SK-N-SH (cell line): ENCODE measurements around the gene SLC9C1. TPM values are rescaled to one million over a fixed set of nuclear protein-coding genes. Genes with fewer than 3 reads are reported as not detected.
A peak's percentile ranks its signal among the peaks of the same experiment; 100 is the strongest.

Source experiments
- CTCF ChIA-PET: fragments of 300-600, 350-600 bp; formaldehyde crosslinking; extraction: SDS; loops from one replicate; lab custom pipeline; 2021; lab: Yijun Ruan, JAX
- POLR2A ChIA-PET: fragments of 350-600 bp; sonication (Branson Sonifier 250); formaldehyde crosslinking; extraction: SDS; loops from one replicate; lab custom pipeline; 2020; ENCODE audit warnings: antibody characterized with exemption, inconsistent platforms; lab: Yijun Ruan, JAX
- DNase-seq: peaks from one replicate; pipeline ENCODE4 v3.0.0; 2012
- H2AFZ ChIP-seq: fragments of 200-600 bp; sonication (generic); 2 replicates; pipeline ENCODE4 v1.8.1; 2016; ENCODE audit warnings: antibody characterized with exemption, mild to moderate bottlenecking, low read depth
- H3F3A ChIP-seq: fragments of 200-600 bp; sonication (generic); replicated peaks from 2 replicates; pipeline ENCODE3; 2016; ENCODE audit warnings: antibody characterized with exemption, mild to moderate bottlenecking; ENCODE audit not compliant: insufficient read depth
- H3K27ac ChIP-seq, 2 experiments: fragments of 200-500 bp in 1 of 2; fragments of 200-600 bp in 1 of 2; sonication (Bioruptor generic) in 1 of 2; sonication (generic), shearing (Covaris generic) in 1 of 2; 2 replicates each; pipeline versions ENCODE4 v1.5.1 to v1.6.1; 2014 to 2016; ENCODE audit warnings: low read depth in 2 of 2, inconsistent platforms in 1 of 2, low read length in 1 of 2, mild to moderate bottlenecking in 1 of 2, mixed read lengths in 1 of 2
- H3K27me3 ChIP-seq: fragments of 200-600 bp; sonication (generic), shearing (Covaris generic); 2 replicates; pipeline ENCODE4 v1.6.1; 2016; ENCODE audit warnings: mixed run types; ENCODE audit not compliant: insufficient read depth
- H3K36me3 ChIP-seq, 2 experiments: fragments of 200-500 bp in 1 of 2; fragments of 200-600 bp in 1 of 2; sonication (Bioruptor generic) in 1 of 2; sonication (generic) in 1 of 2; replicated peaks in 1 of 2; 2 replicates each; pipeline versions ENCODE3 to v1.5.1; 2014 to 2016; ENCODE audit warnings: low read length in 1 of 2, mild to moderate bottlenecking in 1 of 2; ENCODE audit not compliant: insufficient read depth in 2 of 2, control insufficient read depth in 1 of 2
- H3K4me1 ChIP-seq, 2 experiments: fragments of 200-500 bp in 1 of 2; fragments of 200-600 bp in 1 of 2; sonication (Bioruptor generic) in 1 of 2; sonication (generic), shearing (Covaris generic) in 1 of 2; 2 replicates each; pipeline versions ENCODE4 v1.5.1 to v1.6.1; 2014 to 2016; ENCODE audit warnings: low read depth in 1 of 2, low read length in 1 of 2, mixed run types in 1 of 2; ENCODE audit not compliant: insufficient read depth in 2 of 2, control insufficient read depth in 1 of 2
- H3K4me2 ChIP-seq: fragments of 200-600 bp; sonication (generic), shearing (Covaris generic); 2 replicates; pipeline ENCODE4 v1.6.1; 2017; ENCODE audit warnings: mixed run types
- H3K4me3 ChIP-seq, 2 experiments: fragments of 200-500 bp in 1 of 2; fragments of 200-600 bp in 1 of 2; sonication (Bioruptor generic) in 1 of 2; sonication (generic), shearing (Covaris generic) in 1 of 2; 2 replicates each; pipeline versions ENCODE4 v1.5.1 to v1.8.1; 2014 to 2016; ENCODE audit warnings: low read depth in 2 of 2, inconsistent platforms in 1 of 2, low read length in 1 of 2, mild to moderate bottlenecking in 1 of 2, mixed read lengths in 1 of 2, moderate library complexity in 1 of 2
- H3K79me2 ChIP-seq: fragments of 200-600 bp; sonication (generic); 2 replicates; pipeline ENCODE4 v1.8.1; 2017; ENCODE audit warnings: mild to moderate bottlenecking; ENCODE audit not compliant: insufficient read depth
- H3K9ac ChIP-seq: fragments of 200-600 bp; sonication (generic); 2 replicates; pipeline ENCODE4 v1.6.1; 2017; ENCODE audit warnings: mixed run types
- H3K9me2 ChIP-seq: fragments of 200-600 bp; sonication (generic); 2 replicates; pipeline ENCODE4 v1.6.1; 2017; ENCODE audit warnings: mixed run types
- H3K9me3 ChIP-seq: fragments of 200-600 bp; sonication (generic); 2 replicates; pipeline ENCODE4 v1.6.1; 2017; ENCODE audit warnings: mixed run types, mild to moderate bottlenecking, moderate library complexity
- H4K20me1 ChIP-seq: fragments of 200-600 bp; sonication (generic); 2 replicates; pipeline ENCODE4 v1.6.1; 2017; ENCODE audit warnings: mild to moderate bottlenecking, mixed run types; ENCODE audit not compliant: insufficient read depth
- EZH2phosphoT487 ChIP-seq: fragments of 200-600 bp; sonication (generic); IDR thresholded peaks from 2 replicates; pipeline ENCODE4 v1.6.1; 2017; ENCODE audit warnings: low read depth, mixed run types, mild to moderate bottlenecking, antibody characterized with exemption, moderate library complexity, borderline replicate concordance
- FOXJ3 ChIP-seq: sonication (generic); formaldehyde crosslinking; IDR thresholded peaks from 2 replicates; pipeline ENCODE4 v1.5.1; 2020; ENCODE audit warnings: mild to moderate bottlenecking, missing genetic modification reagents
- GABPA ChIP-seq: IDR thresholded peaks from 2 replicates; pipeline ENCODE4 v1.4.0; 2012; ENCODE audit warnings: low read depth, mild to moderate bottlenecking
- GATA2 ChIP-seq: sonication (generic); formaldehyde crosslinking; IDR thresholded peaks from 2 replicates; pipeline ENCODE4 v1.5.0; 2020; ENCODE audit warnings: mild to moderate bottlenecking, missing genetic modification reagents
- NFIC ChIP-seq: IDR thresholded peaks from 2 replicates; pipeline ENCODE4 v1.4.0; 2012; ENCODE audit warnings: borderline replicate concordance
- NRF1 ChIP-seq: IDR thresholded peaks from 2 replicates; pipeline ENCODE4 v1.6.1; 2012; ENCODE audit warnings: low read depth, mild to moderate bottlenecking, low read length
- RCOR1 ChIP-seq: fragments of 150-350 bp; IDR thresholded peaks from 2 replicates; pipeline ENCODE4 v1.6.1; 2017; ENCODE audit warnings: antibody characterized with exemption, low read length
- RFX5 ChIP-seq: IDR thresholded peaks from 2 replicates; pipeline ENCODE4 v1.6.1; 2012; ENCODE audit warnings: mild to moderate bottlenecking, improper control_type of control experiment, low read length
- RXRA ChIP-seq: IDR thresholded peaks from 2 replicates; pipeline ENCODE4 v1.4.0; 2012; ENCODE audit warnings: low read depth, mild to moderate bottlenecking, borderline replicate concordance
- SMC3 ChIP-seq: IDR thresholded peaks from 2 replicates; pipeline ENCODE4 v1.6.1; 2012; ENCODE audit warnings: low read depth, low read length, improper control_type of control experiment
- TAF1 ChIP-seq: IDR thresholded peaks from 2 replicates; pipeline ENCODE4 v1.6.1; 2012; ENCODE audit warnings: low read depth, mild to moderate bottlenecking, low read length, moderate library complexity, borderline replicate concordance
- TCF12 ChIP-seq: IDR thresholded peaks from 2 replicates; pipeline ENCODE4 v1.4.0; 2012
- YY1 ChIP-seq: IDR thresholded peaks from 2 replicates; pipeline ENCODE4 v1.4.0; 2012; ENCODE audit warnings: low read depth, mild to moderate bottlenecking
- WGBS: methylation state at CpG from one replicate; pipeline ENCODE4 v1.1.6; 2017; ENCODE audit warnings: low lambda C conversion rate; 5-methylcytosine and 5-hydroxymethylcytosine counted together
- polyA plus RNA-seq, 3 experiments: library from polyadenylated mRNA; depleted of rRNA; stranded (reverse); fragments of >200 nt; gene quantifications; 2 replicates each; pipeline ENCODE4 v1.2.3, GENCODE V29; 2012
- TF ChIP-seq, protein P1 (sequence below): IDR thresholded peaks from 2 replicates; pipeline ENCODE4 v1.4.0; 2012; ENCODE audit warnings: low read depth, borderline replicate concordance
- TF ChIP-seq, protein P2 (sequence below): IDR thresholded peaks from 2 replicates; pipeline ENCODE4 v1.4.0; 2012; ENCODE audit warnings: low read depth, borderline replicate concordance
- TF ChIP-seq, protein P3 (sequence below): fragments of 150-350 bp; IDR thresholded peaks from 2 replicates; pipeline ENCODE4 v1.6.1; 2017; ENCODE audit warnings: antibody characterized with exemption, low read length, low read depth, borderline replicate concordance
- TF ChIP-seq, protein P4 (sequence below): fragments of 150-350 bp; IDR thresholded peaks from 2 replicates; pipeline ENCODE4 v1.6.1; 2016; ENCODE audit warnings: mild to moderate bottlenecking, low read depth, low read length

Gene SLC9C1
- polyA plus RNA-seq, 1 of the 3 experiments (the other 2 are of a cell fraction): not detected

DNA sequence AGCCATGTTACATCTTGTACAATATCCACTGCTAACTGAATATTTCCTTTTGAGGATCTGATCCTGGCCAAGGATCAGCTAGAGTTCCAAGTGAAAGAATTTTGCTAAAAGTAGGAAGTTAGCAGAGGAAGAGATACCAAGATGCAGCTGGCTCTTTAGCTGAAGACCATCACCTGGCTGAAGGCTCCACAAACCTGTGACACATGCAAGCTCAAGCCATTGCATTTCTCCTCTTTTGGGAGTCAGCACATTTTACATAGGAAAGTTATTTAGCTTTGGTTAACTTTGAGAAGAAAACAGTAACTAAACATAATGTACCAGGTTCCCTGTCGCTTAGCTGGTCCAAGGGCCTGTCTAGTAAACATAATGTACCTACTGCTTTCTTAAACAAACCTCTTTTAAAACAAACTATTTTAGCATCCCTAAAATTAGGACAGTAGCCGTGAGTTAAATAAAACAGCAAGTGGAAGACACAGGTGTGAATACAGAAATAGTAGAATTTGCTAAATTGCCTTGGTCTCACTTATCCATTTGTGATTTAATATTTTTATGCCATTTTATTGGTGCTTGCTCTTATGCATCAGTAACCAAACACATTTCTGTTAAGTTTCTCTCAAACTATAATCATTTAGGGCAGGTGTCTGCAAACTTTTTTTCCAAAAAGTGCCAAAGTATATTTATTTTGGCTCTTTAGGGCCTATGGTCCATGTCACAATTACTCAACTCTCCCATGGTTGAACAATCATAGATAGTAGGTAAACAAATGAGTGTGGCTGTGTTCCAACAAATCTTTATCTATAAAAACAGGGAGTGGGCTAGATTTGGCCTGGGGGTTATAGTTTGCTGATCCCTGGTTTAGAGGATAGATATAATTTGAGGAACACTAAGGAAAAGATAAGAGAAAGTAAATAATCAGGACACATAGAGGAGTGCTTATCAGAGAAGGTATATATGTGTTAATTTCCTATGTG, 172.2 kb downstream of the SLC9C1 start:
- Histone ChIP-seq H2AFZ (no peak overlapping the region), H3K79me2 (no peaks in the 10 kb centered on the region), H3K9me2 (no peaks in the 10 kb centered on the region), H3K4me3 (no peak overlapping the region), H3K9ac (no peak overlapping the region), H3K4me2 (no peak overlapping the region), H3K9me3 (no peaks in the 10 kb centered on the region)
- ChIA-PET CTCF (interaction anchor here (2.1 kb wide), 1 partner anchor 10 kb away, joined by 9 read pairs; no protein-coding TSS in a partner anchor), POLR2A (no interaction called here)
- WGBS: 89% methylated on average over 2 of the region's 2 CpGs
- no peak for TF ChIP-seq RCOR1
- no peak for TF ChIP-seq GABPA
- TF ChIP-seq NRF1: no peak
- TF ChIP-seq, protein P1, sequence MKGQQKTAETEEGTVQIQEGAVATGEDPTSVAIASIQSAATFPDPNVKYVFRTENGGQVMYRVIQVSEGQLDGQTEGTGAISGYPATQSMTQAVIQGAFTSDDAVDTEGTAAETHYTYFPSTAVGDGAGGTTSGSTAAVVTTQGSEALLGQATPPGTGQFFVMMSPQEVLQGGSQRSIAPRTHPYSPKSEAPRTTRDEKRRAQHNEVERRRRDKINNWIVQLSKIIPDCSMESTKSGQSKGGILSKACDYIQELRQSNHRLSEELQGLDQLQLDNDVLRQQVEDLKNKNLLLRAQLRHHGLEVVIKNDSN: no peak
- TF ChIP-seq EZH2phosphoT487: no peak
- peak; percentile 50; the same call in 1 of the 2 replicates for TF ChIP-seq GATA2
- TF ChIP-seq, protein P2, sequence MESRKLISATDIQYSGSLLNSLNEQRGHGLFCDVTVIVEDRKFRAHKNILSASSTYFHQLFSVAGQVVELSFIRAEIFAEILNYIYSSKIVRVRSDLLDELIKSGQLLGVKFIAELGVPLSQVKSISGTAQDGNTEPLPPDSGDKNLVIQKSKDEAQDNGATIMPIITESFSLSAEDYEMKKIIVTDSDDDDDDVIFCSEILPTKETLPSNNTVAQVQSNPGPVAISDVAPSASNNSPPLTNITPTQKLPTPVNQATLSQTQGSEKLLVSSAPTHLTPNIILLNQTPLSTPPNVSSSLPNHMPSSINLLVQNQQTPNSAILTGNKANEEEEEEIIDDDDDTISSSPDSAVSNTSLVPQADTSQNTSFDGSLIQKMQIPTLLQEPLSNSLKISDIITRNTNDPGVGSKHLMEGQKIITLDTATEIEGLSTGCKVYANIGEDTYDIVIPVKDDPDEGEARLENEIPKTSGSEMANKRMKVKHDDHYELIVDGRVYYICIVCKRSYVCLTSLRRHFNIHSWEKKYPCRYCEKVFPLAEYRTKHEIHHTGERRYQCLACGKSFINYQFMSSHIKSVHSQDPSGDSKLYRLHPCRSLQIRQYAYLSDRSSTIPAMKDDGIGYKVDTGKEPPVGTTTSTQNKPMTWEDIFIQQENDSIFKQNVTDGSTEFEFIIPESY: no peak
- TF ChIP-seq, all 33 proteins: peak for 1
- H3K27me3 ChIP-seq: no peaks in the 10 kb centered on the region
- no peak for DNase-seq
- no peaks in the 10 kb centered on the region for H3K4me1 ChIP-seq
- no peaks in the 10 kb centered on the region for H3F3A ChIP-seq
- H4K20me1 ChIP-seq: no peaks in the 10 kb centered on the region
- peaks cover 0 to 5% of the 10 kb centered on the region in 2 experiments for H3K36me3 ChIP-seq
- H3K27ac ChIP-seq: no peak overlapping the region

DNA sequence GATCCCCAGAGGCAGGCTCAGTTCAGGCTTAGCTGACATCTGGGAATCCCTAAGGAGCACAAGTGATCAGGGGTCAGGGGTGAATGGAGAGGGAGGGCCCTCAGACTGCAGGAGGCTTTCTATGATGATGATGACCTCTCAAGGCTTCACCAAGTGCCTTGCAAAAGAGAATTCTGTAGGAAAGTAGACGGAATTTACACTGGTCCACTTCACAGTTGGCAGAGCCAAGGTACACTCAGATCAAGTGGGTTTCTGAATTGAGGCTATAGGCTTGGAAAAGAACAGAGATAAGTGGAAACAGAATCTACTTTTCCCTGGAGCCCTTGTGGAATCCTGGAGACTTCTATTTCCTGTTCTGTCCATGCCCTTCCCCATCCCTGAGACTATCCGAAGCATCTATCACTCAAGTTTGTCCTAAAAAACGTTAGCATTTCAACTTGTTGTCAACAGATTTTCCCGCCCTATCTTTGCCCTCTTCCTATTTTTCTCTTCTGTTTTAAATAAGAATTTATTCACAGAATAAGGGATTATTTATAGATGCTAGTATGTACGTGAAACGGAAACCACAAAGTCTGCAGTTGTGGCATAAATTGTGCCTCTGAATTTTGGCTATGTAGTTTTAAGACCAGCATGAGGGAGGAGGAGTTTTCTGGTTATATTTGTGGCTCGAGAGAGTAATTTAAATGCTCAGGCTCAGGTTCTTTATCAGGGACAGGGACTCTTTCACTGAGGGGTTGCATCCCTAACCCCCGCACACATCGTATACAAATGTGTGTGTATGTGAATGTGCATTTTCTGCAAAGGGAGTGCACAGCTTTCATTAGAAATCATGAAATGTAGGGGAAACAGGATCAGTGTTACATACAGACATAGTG, 173.8 kb downstream of the SLC9C1 start:
- H3K9me2 ChIP-seq: no peaks in the 10 kb centered on the region
- no peaks in the 10 kb centered on the region for H3K79me2 ChIP-seq
- H3F3A ChIP-seq: no peaks in the 10 kb centered on the region
- no peaks in the 10 kb centered on the region for H3K9me3 ChIP-seq
- H3K27ac ChIP-seq: no peak overlapping the region
- 86% methylated on average over 9 of the region's 9 CpGs for WGBS
- no peak for DNase-seq
- no peaks in the 10 kb centered on the region; a peak in 1 of 4 replicates for H3K4me1 ChIP-seq
- H3K9ac ChIP-seq: no peak overlapping the region
- H3K4me3 ChIP-seq: no peak overlapping the region
- no peak overlapping the region for H3K4me2 ChIP-seq
- H4K20me1 ChIP-seq: no peaks in the 10 kb centered on the region
- peaks cover 0 to 12% of the 10 kb centered on the region in 2 experiments for H3K36me3 ChIP-seq
- H2AFZ ChIP-seq: no peak overlapping the region
- POLR2A ChIA-PET: no interaction called here
- H3K27me3 ChIP-seq: no peaks in the 10 kb centered on the region
- CTCF ChIA-PET: interaction anchor here (1.1 to 2.1 kb wide), 2 partner anchors 9 to 400 kb away, joined by 5 to 9 read pairs; no protein-coding TSS in a partner anchor
- TF ChIP-seq TAF1: no peak
- TF ChIP-seq SMC3: no peak
- TF ChIP-seq, protein P3, sequence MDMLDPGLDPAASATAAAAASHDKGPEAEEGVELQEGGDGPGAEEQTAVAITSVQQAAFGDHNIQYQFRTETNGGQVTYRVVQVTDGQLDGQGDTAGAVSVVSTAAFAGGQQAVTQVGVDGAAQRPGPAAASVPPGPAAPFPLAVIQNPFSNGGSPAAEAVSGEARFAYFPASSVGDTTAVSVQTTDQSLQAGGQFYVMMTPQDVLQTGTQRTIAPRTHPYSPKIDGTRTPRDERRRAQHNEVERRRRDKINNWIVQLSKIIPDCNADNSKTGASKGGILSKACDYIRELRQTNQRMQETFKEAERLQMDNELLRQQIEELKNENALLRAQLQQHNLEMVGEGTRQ: no peak
- TF ChIP-seq NFIC: no peak
- TF ChIP-seq, protein P4, sequence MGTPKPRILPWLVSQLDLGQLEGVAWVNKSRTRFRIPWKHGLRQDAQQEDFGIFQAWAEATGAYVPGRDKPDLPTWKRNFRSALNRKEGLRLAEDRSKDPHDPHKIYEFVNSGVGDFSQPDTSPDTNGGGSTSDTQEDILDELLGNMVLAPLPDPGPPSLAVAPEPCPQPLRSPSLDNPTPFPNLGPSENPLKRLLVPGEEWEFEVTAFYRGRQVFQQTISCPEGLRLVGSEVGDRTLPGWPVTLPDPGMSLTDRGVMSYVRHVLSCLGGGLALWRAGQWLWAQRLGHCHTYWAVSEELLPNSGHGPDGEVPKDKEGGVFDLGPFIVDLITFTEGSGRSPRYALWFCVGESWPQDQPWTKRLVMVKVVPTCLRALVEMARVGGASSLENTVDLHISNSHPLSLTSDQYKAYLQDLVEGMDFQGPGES: no peak
- no peak for TF ChIP-seq EZH2phosphoT487
- TF ChIP-seq RFX5: no peak
- TF ChIP-seq RCOR1: no peak
- no peak for TF ChIP-seq YY1
- TF ChIP-seq FOXJ3: no peak
- TF ChIP-seq RXRA: no peak
- no peak for TF ChIP-seq TCF12
